Measurements from ENCODE around the gene KLK4.

- TF ChIP-seq CTCF (conservative IDR thresholded peaks at IDR 0.05; ENCODE audit: low read length) (no peak), EZH2phosphoT487 (IDR thresholded peaks at IDR 0.05; ENCODE audit: borderline replicate concordance, low read depth, low read length) (no peak)
Observed at GRCh38 chr19:50910722-50911121, 473 bp downstream of the KLK4 start.
